ENCODE data around the gene SEC23B. TPM values are rescaled to one million over a fixed set of nuclear protein-coding genes. Genes with fewer than 3 reads are reported as not detected.

Gene SEC23B
- total RNA-seq: 73.5 and 101 TPM in 2 replicates

GRCh38 chr20:18507218-18508191 lies at the start of gene SEC23B:
Gene SEC23B (plus strand): TSS chr20:18507940. CDS start chr20:18510836, 2,896 bp downstream.

GRCh38 chr20:18466894-18467730 lies 40.6 kb upstream of the SEC23B start, which contains the start of the genes DZANK1 and POLR3F:
Gene DZANK1 (minus strand): TSS chr20:18467030. CDS start chr20:18465358, 1,672 bp downstream.
Gene POLR3F (plus strand): TSS chr20:18467390. CDS start chr20:18467507, 117 bp downstream.

GRCh38 chr20:18496740-18497592 lies 10.8 kb upstream of the SEC23B start, which contains the start of gene RBBP9:
Gene RBBP9 (minus strand): TSS chr20:18497225. CDS start chr20:18497167, 58 bp downstream.

GRCh38 chr20:18566892-18567738 lies 59.4 kb downstream of the SEC23B start, which contains the start of gene SMIM26:
Gene SMIM26 (plus strand): TSS chr20:18567432. CDS start chr20:18567479, 47 bp downstream.

GRCh38 chr20:18587665-18588573 lies 80.2 kb downstream of the SEC23B start, which contains the start of gene DTD1:
Gene DTD1 (plus strand): TSS chr20:18588054. CDS start chr20:18588073, 19 bp downstream.

Other genes starting within 250 kb of the SEC23B start
- gene ZNF133, start 219.4 kb upstream of the SEC23B start, total RNA-seq: 23.0 and 29.9 TPM in 2 replicates
- gene DZANK1, start 40.9 kb upstream of the SEC23B start, total RNA-seq: 0.72 and 1.3 TPM in 2 replicates
- 5.8 and 11.1 TPM in 2 replicates for gene POLR3F, start 40.5 kb upstream of the SEC23B start, total RNA-seq
- 11.9 and 12.0 TPM in 2 replicates for gene RBBP9, start 10.7 kb upstream of the SEC23B start, total RNA-seq
- gene SMIM26, start 59.5 kb downstream of the SEC23B start, total RNA-seq: 119 and 133 TPM in 2 replicates
- gene DTD1, start 80.1 kb downstream of the SEC23B start, total RNA-seq: 97.6 and 123 TPM in 2 replicates